Tibial nerve (tissue), 4 donors: Measurements from ENCODE around the gene ADGRE2.

ENCODE experiments used
- CTCF ChIP-seq, 5 experiments: fragments of 200-600 bp in 3 of 5; fragments of 450-650 bp in 2 of 5; sonication (generic) in 3 of 5; IDR thresholded peaks; one replicate each; pipeline ENCODE4 v1.5.1; 2016 to 2019; ENCODE audit warnings: antibody characterized with exemption in 5 of 5, mild to moderate bottlenecking in 3 of 5, moderate library complexity in 2 of 5
- EP300 ChIP-seq, 2 donors: sonication (generic); formaldehyde crosslinking; IDR thresholded peaks; one replicate each; pipeline ENCODE4 v1.6.1; 2017; ENCODE audit warnings: antibody characterized with exemption in 2 of 2, mild to moderate bottlenecking in 1 of 2
- POLR2A ChIP-seq, 2 donors: fragments of 450-650 bp; IDR thresholded peaks; one replicate each; pipeline ENCODE4 v1.6.1; 2017; ENCODE audit warnings: antibody characterized with exemption in 2 of 2, mild to moderate bottlenecking in 2 of 2, moderate library complexity in 2 of 2

GRCh38 chr19:14683439-14683838 lies 94.9 kb downstream of the ADGRE2 start:
- TF ChIP-seq CTCF (IDR thresholded peaks at IDR 0.05) = no peak
- no peak for TF ChIP-seq POLR2A (IDR thresholded peaks at IDR 0.05)
- no peak for TF ChIP-seq EP300 (IDR thresholded peaks at IDR 0.05)
